GM23248 (cell line): ENCODE measurements around the gene ANO10. TPM values are rescaled to one million over a fixed set of nuclear protein-coding genes. Genes with fewer than 3 reads are reported as not detected.

Experiments used
- DNase-seq: peaks from one replicate; pipeline ENCODE4 v3.0.0-alpha.2; 2015
- H2AFZ ChIP-seq: fragments of 200-600 bp; sonication (generic); 2 replicates; pipeline ENCODE4 v1.6.1; 2016; ENCODE audit warnings: antibody characterized with exemption
- H3F3A ChIP-seq: fragments of 200-600 bp; sonication (generic); 2 replicates; pipeline ENCODE4 v1.6.1; 2016; ENCODE audit warnings: mild to moderate bottlenecking, antibody characterized with exemption, mixed run types; ENCODE audit not compliant: insufficient read depth
- H3K27ac ChIP-seq: fragments of 200-600 bp; sonication (generic); 2 replicates; pipeline ENCODE4 v1.5.1; 2016; ENCODE audit warnings: mild to moderate bottlenecking
- H3K27me3 ChIP-seq: fragments of 200-600 bp; sonication (generic); replicated peaks from 2 replicates; pipeline ENCODE4 v1.6.1; 2016; ENCODE audit warnings: mild to moderate bottlenecking; ENCODE audit not compliant: insufficient read depth
- H3K36me3 ChIP-seq: fragments of 200-600 bp; sonication (generic); 2 replicates; pipeline ENCODE4 v1.6.1; 2016; ENCODE audit warnings: low read depth, mild to moderate bottlenecking
- H3K4me1 ChIP-seq: fragments of 200-600 bp; sonication (generic); 2 replicates; pipeline ENCODE4 v1.6.1; 2016; ENCODE audit warnings: mild to moderate bottlenecking; ENCODE audit not compliant: insufficient read depth
- H3K4me2 ChIP-seq: fragments of 200-600 bp; sonication (generic); one replicate; pipeline ENCODE4 v1.6.1; 2016; ENCODE audit warnings: mild to moderate bottlenecking; ENCODE audit not compliant: unreplicated experiment
- H3K4me3 ChIP-seq: fragments of 200-600 bp; sonication (generic); 2 replicates; pipeline ENCODE4 v1.5.1; 2016; ENCODE audit warnings: mild to moderate bottlenecking
- H3K79me2 ChIP-seq: fragments of 200-600 bp; sonication (generic); 2 replicates; pipeline ENCODE4 v1.6.1; 2016; ENCODE audit warnings: mild to moderate bottlenecking; ENCODE audit not compliant: insufficient read depth
- H3K9ac ChIP-seq: fragments of 200-600 bp; sonication (generic); 2 replicates; pipeline ENCODE4 v1.6.1; 2016; ENCODE audit warnings: mild to moderate bottlenecking
- H3K9me2 ChIP-seq: fragments of 200-600 bp; sonication (generic); 2 replicates; pipeline ENCODE4 v1.6.1; 2016; ENCODE audit warnings: mixed run types, mild to moderate bottlenecking, moderate library complexity; ENCODE audit not compliant: insufficient read depth
- H3K9me3 ChIP-seq: fragments of 200-600 bp; sonication (generic); one replicate; pipeline ENCODE4 v1.6.1; 2017; ENCODE audit warnings: low read depth
- H4K20me1 ChIP-seq: fragments of 200-600 bp; sonication (generic); 2 replicates; pipeline ENCODE4 v1.6.0; 2016; ENCODE audit not compliant: insufficient read depth
- EZH2 ChIP-seq: fragments of 200-600 bp; sonication (generic); IDR thresholded peaks from 2 replicates; pipeline ENCODE4 v1.6.1; 2018; ENCODE audit warnings: antibody characterized with exemption, mild to moderate bottlenecking; ENCODE audit not compliant: insufficient read depth, poor library complexity, severe bottlenecking
- EZH2phosphoT487 ChIP-seq: fragments of 200-600 bp; sonication (generic); IDR thresholded peaks from 2 replicates; pipeline ENCODE4 v1.6.1; 2018; ENCODE audit warnings: antibody characterized with exemption, moderate library complexity, mild to moderate bottlenecking, low read depth; ENCODE audit not compliant: insufficient read depth
- WGBS, 2 experiments: methylation state at CpG; one replicate each; pipeline ENCODE4 v1.1.6; 2015 to 2017; ENCODE audit warnings: low lambda C conversion rate in 2 of 2, low coverage in 1 of 2; ENCODE audit errors: missing lambda C conversion rate in 2 of 2; 5-methylcytosine and 5-hydroxymethylcytosine counted together
- in situ Hi-C: fragments of 300-500 bp; cut with MboI; formaldehyde crosslinking; loops from 2 replicates; pipeline ENCODE4 v1.15.0; 2020
- polyA plus RNA-seq: library from polyadenylated mRNA; unstranded; fragments of >200 nt; fragmentation: Nextera tagmentation; extraction: Ambion mirVana; gene quantifications from 2 replicates; pipeline ENCODE4 v1.2.1, GENCODE V29; 2016
- total RNA-seq: library from RNA; depleted of rRNA; stranded (reverse); fragments of >200 nt; shearing (Covaris generic); gene quantifications from 2 replicates; pipeline ENCODE4 v1.2.3, GENCODE V29; 2014

Gene ANO10
- total and polyA plus RNA-seq, 2 experiments from 2014 or later, result 51.1 to 73.2 TPM

DNA sequence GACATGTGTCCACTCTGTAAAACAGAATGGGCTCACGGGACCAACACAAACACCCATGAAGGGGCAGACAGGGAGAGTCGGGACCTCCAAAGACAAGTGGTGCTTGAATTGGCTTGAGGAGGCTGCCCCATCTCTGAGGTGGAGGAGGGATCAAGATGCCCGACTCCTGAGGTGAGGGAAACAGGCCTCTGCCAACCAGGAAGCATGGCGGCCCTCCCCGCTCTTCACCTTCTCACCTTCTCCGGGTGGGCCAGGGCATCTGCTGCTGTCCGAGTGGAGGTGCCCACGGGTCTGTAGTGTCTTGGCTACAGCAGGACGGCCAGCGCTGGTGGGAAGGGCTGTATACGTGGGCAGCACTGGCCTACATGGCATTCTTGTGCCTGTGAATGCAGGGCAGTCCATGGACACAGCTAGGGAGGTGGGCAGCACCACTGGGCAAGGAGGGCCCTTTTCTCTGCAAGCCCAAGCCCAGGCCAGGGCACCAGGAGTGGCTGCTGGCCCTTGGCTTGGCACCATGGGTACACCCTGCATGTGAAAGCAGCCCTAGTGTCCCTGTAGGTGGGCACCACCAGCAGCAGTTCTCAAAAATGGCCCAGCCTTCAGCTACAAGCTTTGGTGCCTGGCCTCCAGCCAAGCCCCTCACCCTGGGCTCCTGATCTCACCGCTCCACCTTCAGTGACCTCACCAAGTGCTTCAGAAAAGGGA, 256.1 kb downstream of the ANO10 start:
- in situ Hi-C loops, result no loop called here
- Histone ChIP-seq H2AFZ (no peak overlapping the region), H3K36me3 (no peaks in the 10 kb centered on the region), H3K79me2 (no peaks in the 10 kb centered on the region), H3K27me3 (no peaks in the 10 kb centered on the region), H3K9ac (no peak overlapping the region), H3K4me3 (no peak overlapping the region), H3F3A (no peaks in the 10 kb centered on the region), H3K4me2 (no peak overlapping the region), H3K9me2 (no peaks in the 10 kb centered on the region), H3K9me3 (no peaks in the 10 kb centered on the region), H3K27ac (no peak overlapping the region), H4K20me1 (no peaks in the 10 kb centered on the region), H3K4me1 (no peaks in the 10 kb centered on the region)
- TF ChIP-seq EZH2phosphoT487 (no peak), EZH2 (no peak)
- no peak for DNase-seq
- WGBS, 2 experiments, result 97 to 98% methylated on average over 12 of the region's 12 CpGs

DNA sequence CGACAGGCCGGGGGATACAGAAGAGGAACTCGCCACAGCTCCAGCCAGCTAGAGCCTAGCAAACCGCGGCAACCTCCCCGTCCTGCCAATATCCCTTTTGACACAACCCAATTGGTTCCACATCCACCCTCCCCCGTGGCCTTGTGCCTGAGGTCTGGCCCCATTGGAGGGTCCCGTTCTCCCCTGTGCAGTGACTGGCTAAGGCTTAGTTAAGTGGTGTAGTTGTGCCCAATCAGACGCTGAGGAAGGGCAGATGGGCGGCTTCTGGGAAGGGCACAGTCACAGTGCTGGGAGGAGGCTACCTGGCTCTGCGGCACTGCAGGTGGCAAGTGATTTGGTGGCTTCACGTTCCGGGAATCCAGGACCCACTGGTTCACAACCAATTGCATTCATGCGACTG, 256.9 kb downstream of the ANO10 start:
- WGBS, 2 experiments, result 96 to 98% methylated on average over 14 of the region's 14 CpGs

GRCh38 chr3:43364494-43364893, 257.3 kb downstream of the ANO10 start:
- TF ChIP-seq EZH2phosphoT487 (no peak), EZH2 (no peak)
- no peak for DNase-seq
- no peak overlapping the region for H3K27ac ChIP-seq

More for the DNA sequence above, 256.9 kb downstream of the ANO10 start:
- H3K4me2 ChIP-seq, result no peak overlapping the region
- no peaks in the 10 kb centered on the region for H3K4me1 ChIP-seq
- no peaks in the 10 kb centered on the region for H3K79me2 ChIP-seq
- no peaks in the 10 kb centered on the region for H4K20me1 ChIP-seq
- H3K27ac ChIP-seq, result no peak overlapping the region
- no peak overlapping the region for H2AFZ ChIP-seq
- TF ChIP-seq EZH2 (no peak), EZH2phosphoT487 (no peak)
- no peaks in the 10 kb centered on the region for H3K9me3 ChIP-seq
- no peaks in the 10 kb centered on the region for H3K36me3 ChIP-seq
- no peaks in the 10 kb centered on the region for H3K27me3 ChIP-seq
- no peaks in the 10 kb centered on the region for H3F3A ChIP-seq
- H3K4me3 ChIP-seq, result no peak overlapping the region
- H3K9ac ChIP-seq, result no peak overlapping the region
- in situ Hi-C loops, result no loop called here
- H3K9me2 ChIP-seq, result no peaks in the 10 kb centered on the region
- no peak for DNase-seq

GRCh38 chr3:43363621-43364266, 258.1 kb downstream of the ANO10 start:
- TF ChIP-seq EZH2 (no peak), EZH2phosphoT487 (no peak)
- Histone ChIP-seq H3K27me3 (no peaks in the 10 kb centered on the region), H3K9me3 (no peaks in the 10 kb centered on the region), H3K79me2 (no peaks in the 10 kb centered on the region), H3K4me3 (no peak overlapping the region), H3K27ac (no peak overlapping the region), H3F3A (no peaks in the 10 kb centered on the region), H3K9me2 (no peaks in the 10 kb centered on the region), H2AFZ (no peak overlapping the region), H3K36me3 (no peaks in the 10 kb centered on the region), H3K9ac (no peak overlapping the region), H3K4me1 (no peaks in the 10 kb centered on the region), H4K20me1 (no peaks in the 10 kb centered on the region), H3K4me2 (no peak overlapping the region)
- in situ Hi-C loops, result no loop called here
- no peak for DNase-seq
- 64 to 78% methylated on average over 23 to 26 of the region's 26 CpGs for WGBS, 2 experiments

More at GRCh38 chr3:43364494-43364893, 257.3 kb downstream of the ANO10 start:
- H3K9ac ChIP-seq, result no peak overlapping the region
- H3K9me3 ChIP-seq, result no peaks in the 10 kb centered on the region
- H3K27me3 ChIP-seq, result no peaks in the 10 kb centered on the region
- no peak overlapping the region for H2AFZ ChIP-seq
- H3K36me3 ChIP-seq, result no peaks in the 10 kb centered on the region
- no peak overlapping the region for H3K4me3 ChIP-seq
- no peaks in the 10 kb centered on the region for H3K9me2 ChIP-seq
- no peaks in the 10 kb centered on the region for H3F3A ChIP-seq
- no peaks in the 10 kb centered on the region for H3K4me1 ChIP-seq
- 94 to 96% methylated on average over 4 to 14 of the region's 14 CpGs for WGBS, 2 experiments
- no peaks in the 10 kb centered on the region for H4K20me1 ChIP-seq
- no peak overlapping the region for H3K4me2 ChIP-seq
- in situ Hi-C loops, result no loop called here
- H3K79me2 ChIP-seq, result no peaks in the 10 kb centered on the region
